GM18505 (cell line): ENCODE results near the gene NTS.

Source experiments
- ATAC-seq: cut with Tn5 transposase; IDR thresholded peaks from one replicate; pipeline ENCODE4 v1.9.1; 2021; ENCODE audit not compliant: unreplicated experiment
- POLR2A ChIP-seq: IDR thresholded peaks from 4 replicates; pipeline ENCODE4 v1.6.1; 2011; ENCODE audit warnings: borderline replicate concordance; ENCODE audit not compliant: insufficient read depth, insufficient read length; ENCODE audit errors: extremely low read depth

NTS gene

DNA sequence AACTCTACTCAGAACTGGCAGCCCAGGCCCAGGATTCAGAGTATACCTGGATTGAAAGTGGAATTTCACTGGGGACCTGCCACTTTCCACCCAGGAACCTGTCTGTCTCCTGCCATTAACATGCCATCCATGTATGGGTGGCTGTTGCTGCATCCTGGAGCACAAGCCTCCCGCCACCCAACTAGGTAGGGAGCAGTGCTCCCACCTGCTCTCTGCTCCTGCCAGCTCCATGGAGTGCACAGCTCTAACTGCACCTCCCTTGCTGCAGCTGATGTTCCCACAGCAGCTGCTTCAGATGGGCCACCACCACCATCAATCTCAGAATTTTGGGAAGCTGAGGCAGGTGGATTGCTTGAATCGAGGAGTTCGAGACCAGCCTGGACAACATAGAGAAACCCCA lies 17.1 kb upstream of the NTS start:
- no peak for ATAC-seq
- no peak for TF ChIP-seq POLR2A

DNA sequence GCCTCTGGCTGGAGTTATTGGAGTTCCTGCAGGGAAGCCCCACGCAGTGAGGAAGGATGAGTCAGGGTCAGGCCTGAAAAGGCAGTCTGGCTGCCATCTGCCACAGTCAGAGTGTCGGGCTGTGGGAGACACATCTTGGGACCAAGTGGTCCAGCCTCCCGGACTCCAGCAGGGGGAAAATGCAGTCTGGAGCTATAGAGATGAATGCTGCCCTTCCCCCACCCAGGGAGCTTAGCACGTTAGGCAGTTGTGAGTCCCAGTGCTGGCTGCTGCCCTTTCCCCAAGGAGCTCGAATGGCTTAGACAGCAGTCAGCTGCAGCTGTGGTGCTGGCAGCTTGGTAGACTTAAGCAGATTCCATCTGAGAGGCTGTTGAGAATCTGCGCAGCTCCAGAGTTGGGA lies 8.2 kb upstream of the NTS start:
- ATAC-seq = no peak

DNA sequence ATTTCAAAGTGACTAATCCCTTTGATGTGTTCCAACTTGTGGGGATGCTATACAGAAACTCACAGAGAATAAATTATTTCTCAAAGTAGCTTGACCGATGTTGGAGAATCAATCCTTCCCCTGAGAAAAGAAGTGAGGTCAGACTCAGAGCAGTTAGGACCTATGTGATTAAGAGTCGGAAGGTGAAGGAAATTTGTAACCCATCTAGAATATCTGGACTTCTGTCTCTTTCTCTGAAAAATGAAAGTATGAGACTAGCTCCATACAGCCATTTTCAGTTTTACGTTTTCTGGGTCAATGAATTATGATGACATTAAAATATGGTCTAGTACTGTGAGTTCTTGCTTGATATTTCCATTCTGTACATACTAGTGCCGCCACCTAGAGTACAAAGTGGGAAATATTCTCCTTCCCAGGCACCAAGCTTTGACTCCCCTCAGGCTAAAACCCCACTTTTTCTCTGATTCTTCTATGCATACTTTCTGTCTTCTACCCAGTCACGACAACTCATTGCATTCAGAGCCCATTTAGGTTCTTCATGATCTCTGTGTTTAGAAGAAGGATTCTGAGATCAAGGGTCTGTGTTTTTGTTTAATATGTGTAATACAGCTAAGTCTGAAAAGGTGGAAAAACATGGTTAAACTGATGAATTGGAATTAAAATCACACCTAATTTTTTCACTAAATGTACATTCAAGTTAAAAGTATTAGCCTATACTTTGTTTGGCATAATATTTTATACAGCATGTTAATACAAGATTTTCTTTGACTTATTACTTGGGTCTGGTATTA lies 6.9 kb upstream of the NTS start:
- TF ChIP-seq POLR2A = no peak
- ATAC-seq = peak; percentile 94

More for the DNA sequence above, 8.2 kb upstream of the NTS start:
- no peak for TF ChIP-seq POLR2A

- ATAC-seq = peak; percentile 70
- TF ChIP-seq POLR2A = no peak
These were observed 1.5 kb upstream of the NTS start for GRCh38 chr12:85872497-85873091.

GRCh38 chr12:85877459-85877858 lies 3.4 kb downstream of the NTS start:
- no peak for ATAC-seq
- no peak for TF ChIP-seq POLR2A

GRCh38 chr12:85883763-85884162 lies 9.7 kb downstream of the NTS start:
- no peak for ATAC-seq
- TF ChIP-seq POLR2A = no peak

GRCh38 chr12:85894653-85895052 lies 20.6 kb downstream of the NTS start:
- no peak for ATAC-seq

DNA sequence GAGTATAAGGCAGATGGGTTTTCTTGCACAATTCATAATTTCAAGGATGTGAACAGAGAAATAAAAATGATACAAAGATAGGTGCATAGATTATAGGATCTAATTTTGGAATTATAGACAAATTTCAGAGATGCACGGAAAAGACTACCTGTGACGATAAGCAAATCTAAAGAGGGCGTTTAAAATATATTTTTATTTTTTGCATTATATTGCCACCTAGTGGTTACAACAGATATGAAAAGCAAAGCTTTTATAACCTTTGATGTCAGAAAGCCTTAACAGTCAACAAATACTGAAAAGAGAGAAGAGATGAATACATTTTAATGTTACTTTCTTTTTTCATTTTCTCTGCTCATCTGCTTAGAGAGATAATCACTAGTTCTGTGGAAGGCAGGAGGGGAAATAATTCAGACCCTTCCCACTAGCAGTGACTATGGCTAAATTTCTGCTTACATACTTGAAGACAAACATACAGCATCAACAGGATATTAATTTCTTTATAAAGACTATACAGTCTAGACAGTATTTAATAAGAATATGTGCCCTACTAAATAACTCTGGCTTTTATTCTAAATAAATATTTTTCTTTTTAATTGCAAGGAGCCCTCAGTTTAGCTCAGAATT lies 46.3 kb downstream of the NTS start:
- no peak for ATAC-seq
- TF ChIP-seq POLR2A = no peak

More at GRCh38 chr12:85894653-85895052, 20.6 kb downstream of the NTS start:
- TF ChIP-seq POLR2A = no peak

GRCh38 chr12:85923767-85924331 lies 49.8 kb downstream of the NTS start:
- no peak for TF ChIP-seq POLR2A
- ATAC-seq = no peak

DNA sequence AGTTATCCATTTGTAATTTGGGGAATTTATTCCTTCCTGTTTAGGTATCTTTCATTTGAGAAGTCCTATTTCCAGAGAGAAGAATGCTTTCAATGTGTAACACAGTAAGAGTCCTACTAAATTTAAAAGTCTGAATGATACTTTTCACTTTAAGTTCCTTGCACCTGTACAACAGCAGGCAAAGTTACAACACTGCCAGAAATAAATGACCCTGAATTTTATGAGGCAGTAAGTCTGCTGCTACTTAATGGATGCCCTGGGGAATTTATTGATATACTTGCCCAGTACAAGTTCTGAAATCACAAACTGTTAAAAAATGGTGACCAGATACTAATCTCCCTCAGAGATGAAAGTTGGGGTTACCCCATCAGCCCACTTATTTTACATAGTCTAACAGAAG lies 53.1 kb downstream of the NTS start:
- no peak for ATAC-seq
- TF ChIP-seq POLR2A = no peak
